ENCODE data around the gene CFAP161.

DNA sequence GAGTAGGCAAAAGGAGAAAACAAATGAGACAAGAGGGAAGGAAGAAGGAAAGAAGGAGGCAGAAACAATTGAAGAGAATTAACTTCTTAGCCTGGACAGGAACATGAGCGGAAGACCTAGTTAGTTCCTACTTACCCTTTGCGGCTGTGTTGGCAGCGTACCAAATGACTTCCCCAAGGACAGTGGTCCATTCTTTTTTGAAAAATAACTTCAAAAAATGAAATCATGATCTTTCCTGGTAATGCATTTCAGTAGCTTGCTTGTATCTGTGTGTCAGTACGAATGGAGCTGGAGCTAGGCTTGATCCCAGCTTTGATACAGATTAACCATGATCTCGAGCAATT is 41.5 kb upstream of the CFAP161 start:
- TF ChIP-seq POLR2A (IDR thresholded peaks at IDR 0.05), result no peak
- TF ChIP-seq, protein P1, sequence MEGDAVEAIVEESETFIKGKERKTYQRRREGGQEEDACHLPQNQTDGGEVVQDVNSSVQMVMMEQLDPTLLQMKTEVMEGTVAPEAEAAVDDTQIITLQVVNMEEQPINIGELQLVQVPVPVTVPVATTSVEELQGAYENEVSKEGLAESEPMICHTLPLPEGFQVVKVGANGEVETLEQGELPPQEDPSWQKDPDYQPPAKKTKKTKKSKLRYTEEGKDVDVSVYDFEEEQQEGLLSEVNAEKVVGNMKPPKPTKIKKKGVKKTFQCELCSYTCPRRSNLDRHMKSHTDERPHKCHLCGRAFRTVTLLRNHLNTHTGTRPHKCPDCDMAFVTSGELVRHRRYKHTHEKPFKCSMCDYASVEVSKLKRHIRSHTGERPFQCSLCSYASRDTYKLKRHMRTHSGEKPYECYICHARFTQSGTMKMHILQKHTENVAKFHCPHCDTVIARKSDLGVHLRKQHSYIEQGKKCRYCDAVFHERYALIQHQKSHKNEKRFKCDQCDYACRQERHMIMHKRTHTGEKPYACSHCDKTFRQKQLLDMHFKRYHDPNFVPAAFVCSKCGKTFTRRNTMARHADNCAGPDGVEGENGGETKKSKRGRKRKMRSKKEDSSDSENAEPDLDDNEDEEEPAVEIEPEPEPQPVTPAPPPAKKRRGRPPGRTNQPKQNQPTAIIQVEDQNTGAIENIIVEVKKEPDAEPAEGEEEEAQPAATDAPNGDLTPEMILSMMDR (IDR thresholded peaks at IDR 0.05), result no peak
